ENCODE results near the gene TBCD.

DNA sequence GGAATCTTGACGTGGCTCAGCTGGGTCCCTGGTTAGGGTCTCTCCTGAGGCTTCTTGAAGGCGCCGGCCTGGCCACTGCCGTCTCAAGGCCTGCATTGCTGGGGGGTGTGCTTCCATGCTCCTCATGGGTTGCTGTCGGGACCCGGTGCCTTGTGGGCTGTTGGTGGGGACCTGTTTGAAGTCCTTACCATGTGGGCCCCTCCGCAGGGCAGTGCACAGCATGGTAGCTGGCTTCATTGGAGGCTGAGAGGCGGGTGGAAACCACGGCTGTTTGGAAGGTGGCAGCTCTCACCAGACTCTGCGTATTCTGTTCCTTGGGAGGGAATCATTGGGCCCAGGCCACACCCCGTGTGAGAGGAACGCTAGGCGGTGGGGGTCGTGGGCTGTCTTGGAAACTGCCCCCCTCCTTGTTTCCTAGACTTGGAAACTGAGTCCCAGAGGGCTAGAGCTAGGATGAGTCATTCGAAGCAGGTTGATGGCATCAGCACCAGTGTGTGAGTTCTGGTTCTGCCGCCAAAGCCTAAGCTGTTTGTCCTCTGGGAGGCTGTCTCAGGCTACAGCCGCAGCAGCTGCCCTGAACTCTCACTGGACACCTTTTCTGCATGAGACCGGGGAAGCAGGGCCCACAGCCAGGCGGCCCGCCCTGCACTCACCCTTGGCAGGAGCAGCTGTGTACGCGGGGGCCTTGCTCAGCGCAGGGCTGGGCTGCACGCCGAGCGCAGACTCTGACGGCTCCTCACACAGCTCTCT lies 52.8 kb downstream of the TBCD start:
- TF ChIP-seq EZH2phosphoT487 (IDR thresholded peaks at IDR 0.05; ENCODE audit: borderline replicate concordance, low read length) (no peak), EZH2 (IDR thresholded peaks at IDR 0.05; ENCODE audit: low read length, unreplicated experiment) (no peak)
- TF ChIP-seq, protein P1, sequence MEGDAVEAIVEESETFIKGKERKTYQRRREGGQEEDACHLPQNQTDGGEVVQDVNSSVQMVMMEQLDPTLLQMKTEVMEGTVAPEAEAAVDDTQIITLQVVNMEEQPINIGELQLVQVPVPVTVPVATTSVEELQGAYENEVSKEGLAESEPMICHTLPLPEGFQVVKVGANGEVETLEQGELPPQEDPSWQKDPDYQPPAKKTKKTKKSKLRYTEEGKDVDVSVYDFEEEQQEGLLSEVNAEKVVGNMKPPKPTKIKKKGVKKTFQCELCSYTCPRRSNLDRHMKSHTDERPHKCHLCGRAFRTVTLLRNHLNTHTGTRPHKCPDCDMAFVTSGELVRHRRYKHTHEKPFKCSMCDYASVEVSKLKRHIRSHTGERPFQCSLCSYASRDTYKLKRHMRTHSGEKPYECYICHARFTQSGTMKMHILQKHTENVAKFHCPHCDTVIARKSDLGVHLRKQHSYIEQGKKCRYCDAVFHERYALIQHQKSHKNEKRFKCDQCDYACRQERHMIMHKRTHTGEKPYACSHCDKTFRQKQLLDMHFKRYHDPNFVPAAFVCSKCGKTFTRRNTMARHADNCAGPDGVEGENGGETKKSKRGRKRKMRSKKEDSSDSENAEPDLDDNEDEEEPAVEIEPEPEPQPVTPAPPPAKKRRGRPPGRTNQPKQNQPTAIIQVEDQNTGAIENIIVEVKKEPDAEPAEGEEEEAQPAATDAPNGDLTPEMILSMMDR (conservative IDR thresholded peaks at IDR 0.05; ENCODE audit: low read depth, low read length), result no peak
